CD4-positive, alpha-beta T cell treated with Interleukin-6 at 100 ng/mL for 8 hours (primary cell): Measurements from ENCODE around the gene LDLRAD4.

ENCODE experiments used
- DNase-seq: peaks from one replicate; pipeline ENCODE4 v3.0.0-alpha.2; 2020; ENCODE audit warnings: mixed read lengths, low spot score

LDLRAD4 gene

DNA sequence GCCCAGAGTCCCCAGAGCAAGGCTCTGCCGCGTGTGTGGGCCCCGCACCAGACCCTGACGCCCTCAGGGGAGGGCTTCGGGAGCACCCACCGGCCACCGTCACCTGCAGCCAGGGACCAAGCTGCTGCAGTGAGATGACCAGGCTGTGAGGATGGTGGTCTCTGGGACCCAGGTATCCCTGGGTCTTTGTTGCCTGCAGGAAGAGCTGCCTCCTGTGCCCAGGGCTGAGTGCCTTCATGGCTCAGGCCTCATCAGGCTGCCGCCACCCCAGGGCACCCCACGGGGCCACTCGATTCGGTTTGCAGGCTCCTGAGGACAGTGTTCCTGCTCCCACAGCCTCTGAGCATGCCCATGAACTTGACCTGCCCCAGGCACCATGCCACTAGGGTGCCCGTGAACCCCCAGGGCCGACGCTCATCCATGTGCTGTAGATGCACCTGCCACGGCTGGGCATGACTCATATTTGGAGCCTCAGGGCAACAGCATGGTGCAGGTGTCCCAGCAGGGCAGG is 398.0 kb downstream of the LDLRAD4 start:
- DNase-seq: no peak

DNA sequence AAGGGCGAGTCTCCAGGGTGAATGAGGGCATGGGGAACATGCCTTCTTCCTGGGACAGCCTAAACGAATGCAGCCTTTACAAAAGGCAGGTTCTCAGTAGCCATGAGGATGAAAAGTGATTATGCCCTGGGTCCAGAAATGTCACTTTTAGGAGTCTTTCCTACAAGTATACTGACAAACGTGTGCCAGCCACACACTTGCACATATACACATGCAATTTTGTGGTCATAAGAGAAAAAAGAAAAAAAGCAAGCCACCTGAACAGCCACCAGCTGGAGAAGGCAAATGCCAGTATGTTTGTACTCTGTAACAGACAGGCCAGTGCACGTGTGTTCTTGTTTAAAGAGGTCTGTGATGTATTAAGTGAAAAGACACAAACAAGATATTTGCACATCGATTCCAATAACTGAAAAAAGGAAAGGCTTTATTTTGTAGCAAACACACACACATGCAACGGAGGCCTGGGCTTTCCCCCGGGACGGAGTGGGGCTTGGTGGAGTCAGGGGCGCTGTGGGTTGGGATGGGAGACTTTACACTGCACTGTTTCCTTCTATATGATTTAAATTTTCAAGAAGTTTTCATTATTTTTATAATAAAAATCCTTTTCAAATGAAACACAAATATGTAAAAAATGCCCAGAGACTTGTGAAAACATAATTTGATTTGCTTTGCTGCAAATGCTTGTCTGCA is 399.4 kb downstream of the LDLRAD4 start:
- no peak for DNase-seq

DNA sequence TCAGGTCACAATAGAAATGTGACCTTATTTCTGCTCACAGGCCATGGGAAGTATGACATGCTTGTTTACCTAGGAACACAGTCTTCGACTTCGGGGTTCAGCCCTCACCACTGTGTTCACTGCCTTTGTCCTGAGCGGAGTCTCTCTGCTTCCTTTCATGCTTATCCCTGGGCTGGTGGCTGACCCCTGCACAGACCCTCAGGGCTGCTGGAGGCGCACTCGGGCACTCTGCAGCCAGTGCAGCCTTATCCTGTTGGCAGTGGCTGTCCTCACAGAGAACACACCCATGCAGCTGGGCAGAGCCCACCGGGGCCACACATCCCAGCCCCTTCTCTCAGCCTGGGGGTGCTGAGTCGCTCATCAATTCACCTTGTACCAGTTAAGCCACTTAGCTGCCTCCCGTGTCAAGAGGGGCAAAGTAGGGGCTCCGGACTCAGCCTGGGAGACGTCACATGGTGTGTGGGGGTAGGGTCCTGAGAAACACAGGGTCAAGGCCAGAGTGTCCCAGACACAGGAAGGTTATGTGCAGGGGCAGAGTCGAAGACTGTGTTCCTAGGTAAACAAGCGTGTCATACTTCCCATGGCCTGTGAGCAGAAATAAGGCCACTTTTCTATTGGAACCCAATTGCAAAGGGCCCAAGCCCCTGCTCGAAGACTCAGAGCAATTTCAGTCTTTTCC is 400.3 kb downstream of the LDLRAD4 start:
- DNase-seq: no peak

DNA sequence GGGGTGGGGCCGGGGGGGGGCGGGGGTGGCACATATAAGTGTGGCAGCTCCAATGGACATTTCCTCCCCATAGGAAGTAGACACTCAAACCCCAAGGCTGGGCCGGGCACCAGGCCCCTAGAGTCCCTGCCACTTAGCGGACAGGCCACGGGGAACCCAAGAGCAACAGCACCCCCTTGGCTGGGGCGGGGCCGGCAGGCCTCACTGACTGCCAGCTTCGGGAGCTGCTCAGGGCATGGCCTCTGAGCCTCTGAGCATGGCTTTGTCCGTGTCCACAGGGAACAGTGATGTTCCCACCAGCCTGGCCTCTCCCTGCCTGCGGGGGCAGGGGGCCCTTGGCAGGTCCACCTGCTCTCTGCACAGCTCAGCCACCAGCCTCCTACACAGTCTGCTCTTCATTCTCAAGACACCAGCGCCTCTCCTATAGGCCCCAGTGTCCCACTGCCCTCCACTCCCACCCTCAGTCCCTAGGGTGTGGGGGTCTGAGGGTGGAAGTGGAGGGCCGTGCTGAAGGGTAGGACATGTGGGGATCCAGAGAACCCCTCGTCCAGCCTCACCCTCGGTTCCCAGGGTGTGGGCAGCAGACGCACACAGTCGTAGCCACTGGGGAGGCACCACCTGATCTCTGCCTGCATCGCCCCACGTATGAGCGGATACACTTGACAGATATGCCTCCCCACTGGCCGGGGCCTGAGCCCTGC is 401.1 kb downstream of the LDLRAD4 start:
- no peak for DNase-seq

DNA sequence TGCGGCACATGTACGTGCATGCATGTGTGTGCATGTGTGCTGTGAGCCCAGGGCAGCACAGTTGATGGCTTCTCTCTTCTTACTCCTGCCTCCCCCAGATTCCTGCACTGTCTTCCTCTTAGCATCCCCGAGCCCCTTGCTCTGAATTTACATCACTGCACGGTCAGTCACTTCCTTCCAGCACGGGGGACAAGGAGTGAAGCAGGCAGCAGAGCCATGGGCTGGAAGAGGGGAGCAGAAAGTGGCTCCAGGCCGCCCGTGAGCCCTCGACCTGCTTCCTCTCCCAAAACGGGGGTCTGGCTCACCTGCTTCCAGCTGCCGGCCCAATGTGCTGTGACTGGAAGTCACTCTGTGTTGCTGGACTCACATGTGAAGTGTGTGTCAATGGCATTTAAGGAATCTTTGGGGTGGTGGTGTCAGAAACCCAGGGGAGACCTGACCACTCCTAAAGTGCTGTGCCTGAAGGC is 401.7 kb downstream of the LDLRAD4 start:
- DNase-seq: no peak

DNA sequence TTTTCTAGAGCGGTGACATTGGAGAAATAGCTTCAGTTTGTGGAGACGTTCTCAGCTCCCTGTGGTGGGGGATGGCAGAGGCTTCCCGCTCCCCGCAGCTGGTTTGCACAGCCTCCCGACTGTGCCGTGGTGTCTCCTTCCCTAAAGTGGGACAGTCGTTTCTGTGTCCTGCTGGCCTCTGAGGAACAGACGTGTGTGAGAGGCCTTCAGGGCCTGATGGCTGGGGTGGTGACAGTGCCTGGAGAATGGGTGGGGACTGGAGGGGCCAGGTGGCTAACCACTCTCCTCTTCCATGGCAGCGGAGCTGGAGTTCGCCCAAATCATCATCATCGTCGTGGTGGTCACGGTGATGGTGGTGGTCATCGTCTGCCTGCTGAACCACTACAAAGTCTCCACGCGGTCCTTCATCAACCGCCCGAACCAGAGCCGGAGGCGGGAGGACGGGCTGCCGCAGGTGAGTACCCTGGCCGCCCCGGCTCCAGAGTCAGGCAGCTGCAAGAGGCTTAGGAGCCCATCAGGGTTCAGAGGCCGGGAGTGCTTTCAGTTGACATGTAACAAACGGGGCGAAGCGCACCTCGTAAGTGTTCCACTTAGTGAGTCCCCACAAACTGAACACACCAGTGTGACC is 402.4 kb downstream of the LDLRAD4 start:
- DNase-seq: no peak

DNA sequence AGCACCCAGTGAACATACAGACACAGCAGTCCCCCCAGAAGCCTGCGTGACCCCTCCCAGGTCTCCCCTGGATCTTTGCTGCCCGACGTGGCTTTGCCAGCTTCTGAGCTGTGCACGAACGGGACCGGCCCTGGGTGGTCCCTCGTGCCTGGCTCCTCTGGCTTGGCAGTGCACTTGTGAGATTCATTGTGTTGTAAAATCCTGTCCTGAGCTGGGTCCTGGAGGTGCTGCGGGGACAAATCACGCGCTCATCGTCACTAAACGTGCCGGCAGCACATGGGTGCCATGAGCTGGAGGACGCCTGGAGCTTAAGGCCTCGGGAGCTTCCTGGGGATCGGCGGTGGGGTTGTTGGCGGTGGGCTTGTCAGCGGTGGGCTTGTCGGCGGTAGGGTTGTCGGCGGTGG is 402.9 kb downstream of the LDLRAD4 start:
- no peak for DNase-seq

DNA sequence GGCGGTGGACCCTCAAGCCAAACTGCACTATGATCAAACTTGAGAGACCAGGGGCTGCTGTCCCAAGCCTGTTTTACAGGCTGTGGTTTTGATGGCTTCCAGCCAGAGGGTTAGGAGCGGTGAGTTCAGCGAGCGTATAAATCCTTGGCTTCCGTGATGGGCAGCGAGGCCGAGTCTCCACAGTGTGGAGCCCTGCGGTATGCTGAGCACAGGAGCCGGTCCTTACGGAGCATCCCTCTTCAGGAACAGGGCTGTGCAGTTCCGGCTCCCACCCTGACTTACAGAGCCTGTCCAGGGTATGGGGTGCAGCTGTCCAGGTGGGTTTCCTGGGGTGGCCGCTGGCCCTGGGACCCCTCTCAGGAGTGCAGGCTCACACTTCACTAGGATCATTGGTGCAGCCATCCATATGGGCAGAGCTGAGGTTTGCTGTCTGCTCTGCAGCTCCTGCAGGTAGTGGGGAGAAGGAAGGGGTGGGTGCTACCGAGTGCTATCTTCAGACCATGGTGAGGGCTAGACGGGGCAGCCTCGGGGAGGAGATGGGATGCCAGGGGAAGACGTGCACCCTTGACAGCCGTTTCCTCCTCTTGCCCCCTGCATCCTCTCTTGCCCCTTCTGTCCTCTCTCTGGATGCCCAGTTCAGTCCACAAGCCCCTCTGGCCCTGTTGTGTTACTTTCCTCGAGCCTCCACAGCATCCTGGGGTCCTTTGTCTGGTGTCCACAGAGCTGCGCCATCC is 403.5 kb downstream of the LDLRAD4 start:
- DNase-seq: no peak

DNA sequence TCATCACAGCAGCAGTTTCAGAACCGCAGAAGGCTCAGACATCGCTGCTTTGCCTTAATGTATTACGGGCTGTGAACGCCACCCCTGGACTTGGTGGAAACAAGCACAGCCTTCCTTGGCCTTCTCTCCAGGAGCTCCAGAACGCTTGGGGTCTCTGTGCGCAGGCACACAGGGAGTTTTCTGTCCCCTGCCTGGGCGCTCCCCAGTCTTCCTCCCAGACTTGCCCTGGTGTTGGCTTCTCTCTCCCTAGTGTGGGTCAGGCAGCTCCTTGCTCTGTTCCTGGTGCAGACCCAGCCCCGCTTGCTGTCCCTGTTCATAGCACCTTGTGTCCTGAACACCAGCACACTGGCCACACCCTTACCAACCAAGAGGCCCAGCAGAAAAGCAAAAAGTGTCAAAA is 404.2 kb downstream of the LDLRAD4 start:
- no peak for DNase-seq

DNA sequence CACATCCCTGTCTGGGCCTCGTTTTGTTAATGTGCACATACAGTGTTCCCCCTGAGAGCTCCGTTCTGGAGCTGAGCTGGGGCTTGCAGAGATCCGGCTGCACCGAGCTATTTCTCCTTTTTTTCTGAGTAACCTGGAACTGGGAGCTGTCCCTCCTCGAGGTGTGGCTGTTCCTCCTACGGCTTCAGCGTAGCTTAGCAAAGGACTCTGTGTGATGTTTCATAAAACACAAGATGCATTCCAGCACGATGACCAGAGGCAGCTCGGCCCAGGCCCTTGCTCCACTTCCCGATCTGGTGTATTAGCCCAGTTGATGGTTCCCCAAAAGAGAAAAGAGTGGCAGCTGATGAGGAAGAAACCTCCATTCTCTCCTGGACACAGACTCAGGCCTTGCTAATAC is 404.8 kb downstream of the LDLRAD4 start:
- no peak for DNase-seq

DNA sequence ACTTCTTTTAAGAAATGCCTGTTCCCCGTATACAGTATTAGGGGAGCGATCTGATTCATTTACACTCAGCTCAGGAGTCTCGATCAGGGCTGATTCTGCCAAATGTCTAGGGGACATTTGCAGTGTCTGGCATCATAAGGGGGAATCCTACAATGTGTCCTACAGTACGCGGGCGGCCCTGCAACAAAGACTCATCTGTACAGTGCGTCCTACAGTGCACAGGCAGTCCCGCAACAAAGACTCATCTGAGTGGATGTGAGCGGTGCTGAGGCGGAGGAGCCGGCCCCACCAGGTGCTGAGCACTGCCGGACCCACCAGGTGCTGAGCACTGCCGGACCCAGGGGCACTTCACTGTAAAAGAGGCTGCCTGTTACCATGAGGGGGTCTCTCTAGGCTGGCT is 405.3 kb downstream of the LDLRAD4 start:
- no peak for DNase-seq

DNA sequence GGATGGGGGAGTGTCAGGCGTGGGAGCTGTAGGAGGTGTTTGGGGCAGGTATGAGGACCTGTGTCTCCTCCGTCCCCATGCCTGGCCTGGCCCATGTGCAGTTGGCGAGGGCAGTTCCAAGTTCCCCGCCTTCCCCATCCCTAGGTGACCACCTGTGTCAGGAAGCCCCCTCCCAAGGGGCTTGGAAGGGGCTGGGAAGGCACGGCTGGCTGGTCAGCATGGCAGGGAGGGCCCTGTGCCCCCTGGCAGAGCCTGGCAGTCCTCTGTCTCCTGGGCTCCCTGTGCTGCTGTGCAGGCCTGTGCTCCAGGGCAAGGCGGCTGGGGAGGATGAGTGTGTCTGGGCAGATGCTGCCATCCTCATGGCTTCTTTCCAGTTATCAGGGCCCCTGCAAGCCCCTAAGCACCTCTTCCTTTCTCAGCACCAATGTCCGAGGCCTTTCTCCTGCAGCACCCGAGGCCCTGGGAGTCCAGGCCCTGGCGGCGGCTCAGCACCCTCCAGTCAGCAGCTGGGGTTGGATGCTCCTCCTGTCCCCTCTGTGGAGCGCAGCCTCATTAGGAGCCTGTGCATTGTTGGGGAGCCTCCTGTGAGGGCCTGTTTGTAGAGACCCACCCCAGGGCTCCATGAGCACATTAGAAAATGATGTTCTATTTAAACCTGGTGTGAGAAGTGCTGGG is 406.1 kb downstream of the LDLRAD4 start:
- DNase-seq: no peak

DNA sequence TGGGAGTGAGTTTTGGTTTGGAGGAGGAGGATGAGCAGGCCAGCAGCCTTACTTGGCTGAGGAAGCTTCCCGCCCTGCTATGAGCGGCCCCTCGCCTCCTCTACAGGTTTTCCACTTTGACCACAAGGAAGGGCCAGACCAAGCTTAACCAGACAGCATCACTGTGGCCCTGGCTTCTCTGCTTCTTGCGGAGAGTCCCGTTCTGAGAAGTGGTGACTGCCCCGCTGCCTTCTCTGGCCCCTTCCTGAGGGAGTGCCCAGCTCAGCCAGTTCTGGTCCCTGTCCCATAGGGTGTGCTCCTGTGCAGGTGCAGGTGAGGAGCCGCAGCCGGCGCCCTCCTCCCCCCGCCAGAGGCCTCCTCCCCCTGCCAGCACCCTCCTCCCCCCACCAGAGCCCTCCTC is 406.8 kb downstream of the LDLRAD4 start:
- no peak for DNase-seq

DNA sequence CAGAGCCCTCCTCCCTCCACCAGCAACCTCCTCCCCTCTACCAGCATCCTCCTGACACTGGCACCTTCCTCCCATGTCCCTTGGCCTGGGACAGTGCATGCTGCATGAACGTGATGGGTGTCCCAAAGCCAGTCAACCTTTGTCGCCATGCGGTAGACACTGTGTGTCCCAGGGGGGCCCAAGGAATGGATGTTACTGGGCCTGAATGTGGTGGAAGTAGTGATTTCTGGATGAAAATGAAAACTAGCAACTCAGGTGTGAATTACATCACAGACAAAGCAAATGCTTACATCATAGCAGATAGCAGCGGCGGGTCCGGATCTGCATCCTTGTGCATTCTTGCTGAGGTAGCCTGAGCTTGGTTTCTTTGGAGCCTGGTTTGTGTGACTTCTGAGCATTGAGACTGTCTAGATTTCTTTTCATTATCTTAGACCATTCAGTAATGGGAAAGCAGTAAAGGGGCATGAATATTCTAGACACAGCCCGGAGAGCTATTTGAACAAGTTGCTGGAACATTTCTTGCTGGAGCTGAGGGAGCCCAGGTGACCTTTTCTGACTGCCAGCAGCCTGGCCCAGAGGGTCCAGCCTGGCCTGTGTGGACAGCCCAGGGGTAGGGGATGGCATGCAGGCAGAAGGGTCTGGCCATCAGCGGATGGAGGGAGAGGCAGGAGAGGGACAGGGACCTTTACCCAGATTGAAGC is 407.4 kb downstream of the LDLRAD4 start:
- no peak for DNase-seq

DNA sequence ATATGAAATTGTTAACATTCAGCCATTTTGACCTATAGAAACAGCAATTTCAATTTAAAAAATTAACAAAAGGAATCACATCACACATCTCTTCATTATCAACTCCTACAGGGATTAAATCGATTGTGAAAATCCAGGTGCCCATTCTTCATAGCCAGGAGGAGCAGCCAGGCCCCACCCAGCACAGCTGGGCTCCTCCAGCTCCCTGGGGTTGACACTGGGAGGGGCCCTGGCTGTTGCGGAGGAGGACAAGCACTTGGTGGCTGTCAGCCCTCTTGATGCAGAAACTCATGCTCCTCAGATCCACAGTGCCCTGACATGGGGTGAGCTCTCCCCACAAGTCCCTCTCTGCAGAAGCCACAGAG is 408.0 kb downstream of the LDLRAD4 start:
- no peak for DNase-seq

DNA sequence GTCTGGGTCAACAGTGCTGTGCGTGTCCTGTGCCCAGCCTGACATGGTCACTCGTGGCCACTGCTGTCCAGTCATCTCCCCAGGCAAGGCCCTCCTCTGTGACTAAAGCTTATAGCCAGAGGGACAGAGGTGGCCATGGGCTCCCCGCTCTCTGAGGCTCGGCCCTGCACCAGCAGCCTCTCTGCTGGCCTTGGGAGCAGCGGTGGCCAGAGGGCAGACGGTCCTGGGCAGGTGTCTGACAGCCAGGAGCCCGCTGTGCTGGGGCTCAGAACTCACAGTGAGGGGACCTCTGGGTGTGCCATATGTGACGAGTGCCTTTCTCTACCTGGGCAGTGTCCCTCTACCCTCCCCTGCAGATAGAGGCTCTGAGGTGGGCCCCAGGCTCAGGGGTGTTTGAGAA is 409.1 kb downstream of the LDLRAD4 start:
- no peak for DNase-seq

DNA sequence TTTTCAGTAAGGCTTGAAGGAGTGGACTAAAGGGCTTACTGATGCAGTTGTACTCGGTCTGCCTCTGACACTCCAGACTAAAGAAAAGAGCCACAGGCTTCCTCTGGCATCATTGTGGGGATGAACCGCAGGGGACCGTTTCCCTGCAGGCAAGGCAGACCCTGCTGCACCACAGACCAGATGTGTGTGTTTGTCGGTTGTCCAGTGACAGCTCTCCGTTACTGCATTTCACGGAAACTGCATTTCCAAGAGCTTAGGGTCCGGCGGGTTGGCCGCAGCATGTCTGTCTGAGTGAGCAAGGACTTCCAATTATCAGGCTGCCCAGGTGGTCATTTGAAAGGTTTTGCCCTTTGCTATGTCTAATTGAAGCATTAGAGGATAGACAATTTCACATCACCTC is 409.7 kb downstream of the LDLRAD4 start:
- DNase-seq: no peak

DNA sequence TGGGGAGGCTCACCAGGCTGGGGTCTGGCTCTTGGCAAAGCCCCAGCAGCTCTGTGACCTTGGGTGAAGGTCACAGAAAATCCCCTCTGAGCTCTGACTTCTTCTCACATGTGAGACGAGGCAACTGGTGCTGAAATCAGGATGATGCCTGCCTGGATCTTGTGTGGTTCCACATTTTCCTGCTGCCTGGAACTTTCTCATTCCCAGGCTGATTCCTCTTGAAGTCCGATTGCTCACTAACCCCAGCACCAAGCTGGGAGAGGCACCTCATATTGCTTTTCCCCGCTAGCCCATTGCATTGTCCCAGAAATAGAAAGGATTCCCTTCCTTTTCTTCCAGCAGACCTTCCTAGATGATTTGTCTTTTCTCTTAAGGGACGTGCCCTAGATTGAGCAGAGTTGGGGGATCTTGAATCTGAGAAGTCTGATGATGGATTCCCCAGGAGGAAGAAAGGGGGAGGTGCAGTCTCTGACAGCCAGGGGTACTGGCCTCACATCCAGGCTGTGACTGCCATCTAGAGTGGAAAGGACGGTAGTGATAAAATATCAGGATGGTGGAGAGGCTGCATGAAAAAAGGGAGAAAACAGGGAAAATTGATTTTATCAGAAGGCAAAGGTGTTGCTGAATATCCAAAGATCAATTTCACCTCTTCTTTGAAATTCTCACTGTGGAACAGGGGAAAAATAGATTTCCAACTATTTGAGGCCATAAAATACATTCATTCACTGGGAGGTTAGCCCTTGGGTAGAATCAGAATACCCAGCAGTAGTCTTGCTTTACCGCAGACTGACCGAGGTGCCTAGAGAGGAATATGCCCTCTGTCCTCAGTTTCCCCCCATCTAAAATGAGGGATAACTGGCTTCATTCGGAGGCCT is 411.5 kb downstream of the LDLRAD4 start:
- peak; percentile 48 for DNase-seq

DNA sequence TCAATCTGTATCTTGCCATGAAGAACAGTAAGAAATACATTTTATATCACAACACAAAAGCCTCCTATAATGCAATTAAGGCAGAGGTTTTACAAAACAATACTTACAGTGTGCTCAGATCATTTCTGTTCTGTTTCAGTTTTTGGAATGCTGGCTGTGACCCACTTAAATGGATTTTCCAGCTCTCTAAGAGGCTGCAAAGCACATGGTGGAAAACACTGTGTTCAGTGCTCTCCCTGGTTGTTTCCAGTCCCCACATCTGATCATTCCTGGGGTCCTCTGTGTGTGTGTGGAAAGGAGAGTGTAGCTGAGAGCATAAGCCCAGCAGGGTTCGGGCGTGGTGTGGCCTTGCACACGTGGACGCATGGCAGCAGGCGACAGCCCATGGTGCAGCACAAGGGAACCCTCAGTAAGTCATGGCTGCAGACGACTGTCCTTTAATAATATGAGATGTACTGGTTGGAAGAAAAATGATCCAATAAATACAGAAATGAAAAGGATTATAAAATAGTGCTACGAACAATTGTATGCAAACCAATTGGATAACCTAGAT is 412.2 kb downstream of the LDLRAD4 start:
- DNase-seq: no peak
